ENCODE results near the gene KDM4B.

DNA sequence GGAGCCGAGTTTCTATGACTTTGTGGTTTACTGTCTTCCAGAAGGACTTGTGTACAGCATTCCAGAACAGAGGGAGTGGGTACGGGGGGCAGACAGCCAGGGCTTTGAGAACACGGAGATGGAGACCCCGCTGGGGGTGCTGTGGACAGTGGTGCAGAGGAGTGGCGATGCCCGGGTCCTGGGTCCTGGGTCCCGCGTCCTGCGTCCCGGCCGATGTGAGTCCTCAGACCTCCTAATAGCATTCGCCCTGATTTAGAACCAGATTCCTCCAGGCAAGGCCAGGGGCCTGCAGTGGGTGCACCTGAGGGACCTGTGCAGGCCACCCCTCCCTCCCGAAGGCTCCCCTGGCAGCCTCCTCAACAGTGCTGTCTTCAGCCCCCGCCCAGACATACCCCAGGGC, 97.9 kb downstream of the KDM4B start:
- TF ChIP-seq, protein P1, sequence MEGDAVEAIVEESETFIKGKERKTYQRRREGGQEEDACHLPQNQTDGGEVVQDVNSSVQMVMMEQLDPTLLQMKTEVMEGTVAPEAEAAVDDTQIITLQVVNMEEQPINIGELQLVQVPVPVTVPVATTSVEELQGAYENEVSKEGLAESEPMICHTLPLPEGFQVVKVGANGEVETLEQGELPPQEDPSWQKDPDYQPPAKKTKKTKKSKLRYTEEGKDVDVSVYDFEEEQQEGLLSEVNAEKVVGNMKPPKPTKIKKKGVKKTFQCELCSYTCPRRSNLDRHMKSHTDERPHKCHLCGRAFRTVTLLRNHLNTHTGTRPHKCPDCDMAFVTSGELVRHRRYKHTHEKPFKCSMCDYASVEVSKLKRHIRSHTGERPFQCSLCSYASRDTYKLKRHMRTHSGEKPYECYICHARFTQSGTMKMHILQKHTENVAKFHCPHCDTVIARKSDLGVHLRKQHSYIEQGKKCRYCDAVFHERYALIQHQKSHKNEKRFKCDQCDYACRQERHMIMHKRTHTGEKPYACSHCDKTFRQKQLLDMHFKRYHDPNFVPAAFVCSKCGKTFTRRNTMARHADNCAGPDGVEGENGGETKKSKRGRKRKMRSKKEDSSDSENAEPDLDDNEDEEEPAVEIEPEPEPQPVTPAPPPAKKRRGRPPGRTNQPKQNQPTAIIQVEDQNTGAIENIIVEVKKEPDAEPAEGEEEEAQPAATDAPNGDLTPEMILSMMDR (IDR thresholded peaks at IDR 0.05), result no peak
- no peak for TF ChIP-seq POLR2AphosphoS5 (IDR thresholded peaks at IDR 0.05)

All from gastroesophageal sphincter (tissue), 3 donors.